ENCODE measurements around the gene SMU1.

The SMU1 gene

DNA sequence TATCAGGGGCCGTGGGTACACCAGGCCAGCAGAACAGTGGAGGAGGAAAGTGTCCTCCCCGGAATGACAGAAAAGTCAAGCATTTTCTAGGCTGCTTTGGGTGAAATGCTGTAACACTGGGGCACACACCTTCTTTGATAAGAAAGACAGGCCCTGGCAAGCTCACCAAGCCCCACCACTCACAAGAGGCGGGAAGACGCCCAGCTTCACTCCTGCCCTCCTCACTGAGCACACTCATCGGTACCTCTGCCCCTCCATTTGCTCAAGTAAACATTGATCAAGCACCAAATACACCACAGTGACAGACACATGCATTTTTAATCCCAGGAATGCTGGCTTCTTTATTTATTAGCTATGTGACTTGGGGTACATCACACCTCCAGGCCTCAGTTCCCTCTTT, 47.6 kb upstream of the SMU1 start:
- TF ChIP-seq CSDC2 (CRISPR knock-in tag; IDR thresholded peaks at IDR 0.05) (no peak), GLIS3 (CRISPR knock-in tag; IDR thresholded peaks at IDR 0.05) (no peak), ZC3H10 (CRISPR knock-in tag; IDR thresholded peaks at IDR 0.05) (no peak), ZFP30 (CRISPR knock-in tag; IDR thresholded peaks at IDR 0.05) (no peak), ZNF70 (CRISPR knock-in tag; IDR thresholded peaks at IDR 0.05) (no peak), TCF4 (CRISPR knock-in tag; IDR thresholded peaks at IDR 0.05; ENCODE audit: borderline replicate concordance) (no peak), ARNTL (CRISPR knock-in tag; IDR thresholded peaks at IDR 0.05; ENCODE audit: borderline replicate concordance, low read depth) (no peak), ESRRG (CRISPR knock-in tag; IDR thresholded peaks at IDR 0.05) (no peak), RARB (CRISPR knock-in tag; IDR thresholded peaks at IDR 0.05) (no peak), OSR1 (CRISPR knock-in tag; IDR thresholded peaks at IDR 0.05) (no peak), ZNF565 (CRISPR knock-in tag; conservative IDR thresholded peaks at IDR 0.05; ENCODE audit: low read depth) (no peak), BACH2 (CRISPR knock-in tag; IDR thresholded peaks at IDR 0.05; ENCODE audit: borderline replicate concordance) (no peak)
- TF ChIP-seq, protein P1, sequence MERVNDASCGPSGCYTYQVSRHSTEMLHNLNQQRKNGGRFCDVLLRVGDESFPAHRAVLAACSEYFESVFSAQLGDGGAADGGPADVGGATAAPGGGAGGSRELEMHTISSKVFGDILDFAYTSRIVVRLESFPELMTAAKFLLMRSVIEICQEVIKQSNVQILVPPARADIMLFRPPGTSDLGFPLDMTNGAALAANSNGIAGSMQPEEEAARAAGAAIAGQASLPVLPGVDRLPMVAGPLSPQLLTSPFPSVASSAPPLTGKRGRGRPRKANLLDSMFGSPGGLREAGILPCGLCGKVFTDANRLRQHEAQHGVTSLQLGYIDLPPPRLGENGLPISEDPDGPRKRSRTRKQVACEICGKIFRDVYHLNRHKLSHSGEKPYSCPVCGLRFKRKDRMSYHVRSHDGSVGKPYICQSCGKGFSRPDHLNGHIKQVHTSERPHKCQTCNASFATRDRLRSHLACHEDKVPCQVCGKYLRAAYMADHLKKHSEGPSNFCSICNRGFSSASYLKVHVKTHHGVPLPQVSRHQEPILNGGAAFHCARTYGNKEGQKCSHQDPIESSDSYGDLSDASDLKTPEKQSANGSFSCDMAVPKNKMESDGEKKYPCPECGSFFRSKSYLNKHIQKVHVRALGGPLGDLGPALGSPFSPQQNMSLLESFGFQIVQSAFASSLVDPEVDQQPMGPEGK (CRISPR knock-in tag; IDR thresholded peaks at IDR 0.05; ENCODE audit: borderline replicate concordance), result no peak
- TF ChIP-seq, protein P2, sequence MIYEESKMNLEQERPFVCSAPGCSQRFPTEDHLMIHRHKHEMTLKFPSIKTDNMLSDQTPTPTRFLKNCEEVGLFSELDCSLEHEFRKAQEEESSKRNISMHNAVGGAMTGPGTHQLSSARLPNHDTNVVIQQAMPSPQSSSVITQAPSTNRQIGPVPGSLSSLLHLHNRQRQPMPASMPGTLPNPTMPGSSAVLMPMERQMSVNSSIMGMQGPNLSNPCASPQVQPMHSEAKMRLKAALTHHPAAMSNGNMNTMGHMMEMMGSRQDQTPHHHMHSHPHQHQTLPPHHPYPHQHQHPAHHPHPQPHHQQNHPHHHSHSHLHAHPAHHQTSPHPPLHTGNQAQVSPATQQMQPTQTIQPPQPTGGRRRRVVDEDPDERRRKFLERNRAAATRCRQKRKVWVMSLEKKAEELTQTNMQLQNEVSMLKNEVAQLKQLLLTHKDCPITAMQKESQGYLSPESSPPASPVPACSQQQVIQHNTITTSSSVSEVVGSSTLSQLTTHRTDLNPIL (CRISPR knock-in tag; IDR thresholded peaks at IDR 0.05; ENCODE audit: low read depth), result no peak
- TF ChIP-seq, protein P3, sequence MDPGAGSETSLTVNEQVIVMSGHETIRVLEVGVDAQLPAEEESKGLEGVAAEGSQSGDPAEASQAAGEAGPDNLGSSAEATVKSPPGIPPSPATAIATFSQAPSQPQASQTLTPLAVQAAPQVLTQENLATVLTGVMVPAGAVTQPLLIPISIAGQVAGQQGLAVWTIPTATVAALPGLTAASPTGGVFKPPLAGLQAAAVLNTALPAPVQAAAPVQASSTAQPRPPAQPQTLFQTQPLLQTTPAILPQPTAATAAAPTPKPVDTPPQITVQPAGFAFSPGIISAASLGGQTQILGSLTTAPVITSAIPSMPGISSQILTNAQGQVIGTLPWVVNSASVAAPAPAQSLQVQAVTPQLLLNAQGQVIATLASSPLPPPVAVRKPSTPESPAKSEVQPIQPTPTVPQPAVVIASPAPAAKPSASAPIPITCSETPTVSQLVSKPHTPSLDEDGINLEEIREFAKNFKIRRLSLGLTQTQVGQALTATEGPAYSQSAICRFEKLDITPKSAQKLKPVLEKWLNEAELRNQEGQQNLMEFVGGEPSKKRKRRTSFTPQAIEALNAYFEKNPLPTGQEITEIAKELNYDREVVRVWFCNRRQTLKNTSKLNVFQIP (CRISPR knock-in tag; IDR thresholded peaks at IDR 0.05; ENCODE audit: borderline replicate concordance, low read depth), result no peak
- no peak for ATAC-seq

DNA sequence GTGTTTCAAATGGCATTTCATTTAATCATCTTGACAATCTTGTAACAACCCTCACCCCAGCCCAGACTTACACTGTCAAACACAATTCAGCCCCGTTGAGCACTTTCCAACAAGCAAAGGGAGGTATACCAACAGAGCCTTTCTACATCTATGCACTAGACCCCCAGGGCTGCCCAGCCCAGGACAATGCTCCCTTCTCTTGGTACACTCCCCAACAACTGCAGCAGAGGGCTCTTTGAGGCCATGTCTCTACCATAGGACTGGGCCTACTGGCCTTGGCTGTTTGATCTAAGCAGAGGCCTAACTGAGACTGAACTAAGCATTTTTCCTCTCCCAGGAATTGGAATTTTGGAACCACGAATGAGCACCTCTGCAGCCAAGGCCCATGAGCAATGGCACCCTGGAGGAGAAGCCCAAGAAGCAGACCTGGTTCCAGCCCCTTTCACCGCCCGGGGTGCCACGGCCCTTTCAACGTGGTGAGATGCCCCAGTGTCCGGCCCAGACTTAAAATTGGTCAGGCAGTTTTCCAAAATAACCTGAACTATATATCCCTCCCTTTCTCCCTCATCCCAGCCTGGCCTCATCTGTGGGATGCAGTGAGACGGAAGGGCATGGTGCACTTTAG, 47.0 kb upstream of the SMU1 start:
- TF ChIP-seq, protein P1 (CRISPR knock-in tag; IDR thresholded peaks at IDR 0.05; ENCODE audit: borderline replicate concordance), result no peak
- TF ChIP-seq CSRNP3 (CRISPR knock-in tag; IDR thresholded peaks at IDR 0.05), result no peak
- no peak for TF ChIP-seq ZNF565 (CRISPR knock-in tag; conservative IDR thresholded peaks at IDR 0.05; ENCODE audit: low read depth)
- no peak for TF ChIP-seq TOX (CRISPR knock-in tag; IDR thresholded peaks at IDR 0.05; ENCODE audit: borderline replicate concordance)
- no peak for TF ChIP-seq PPARA (CRISPR knock-in tag; IDR thresholded peaks at IDR 0.05; ENCODE audit: borderline replicate concordance)
- TF ChIP-seq, protein P2 (CRISPR knock-in tag; IDR thresholded peaks at IDR 0.05; ENCODE audit: low read depth), result no peak
- TF ChIP-seq RARB (CRISPR knock-in tag; IDR thresholded peaks at IDR 0.05), result no peak
- TF ChIP-seq, protein P3 (CRISPR knock-in tag; IDR thresholded peaks at IDR 0.05; ENCODE audit: borderline replicate concordance, low read depth), result no peak
- TF ChIP-seq ESRRG (CRISPR knock-in tag; IDR thresholded peaks at IDR 0.05), result no peak
- TF ChIP-seq SNAI2 (CRISPR knock-in tag; IDR thresholded peaks at IDR 0.05), result no peak
- TF ChIP-seq ISL1 (CRISPR knock-in tag; IDR thresholded peaks at IDR 0.05), result no peak
- TF ChIP-seq ARNTL (CRISPR knock-in tag; IDR thresholded peaks at IDR 0.05; ENCODE audit: borderline replicate concordance, low read depth), result no peak
- no peak for TF ChIP-seq BACH2 (CRISPR knock-in tag; IDR thresholded peaks at IDR 0.05; ENCODE audit: borderline replicate concordance)
- ATAC-seq, result no peak
